GM12878 (cell line): ENCODE results near the gene SIRT7. TPM values are rescaled to one million over a fixed set of nuclear protein-coding genes. Genes with fewer than 3 reads are reported as not detected.

Experiments used
- ATAC-seq: fragments of 200-7000 bp; cut with Tn5 transposase; 3 replicates; pipeline ENCODE4 v1.9.1; 2020; ENCODE audit warnings: mild to moderate bottlenecking, moderate library complexity
- BruUV-seq: library from RNA; stranded (reverse); fragments of 400-500 nt; replicated peaks from 2 replicates; lab custom pipeline; 2021; lab: Mats Ljungman, UMichigan
- CTCF ChIA-PET: fragments of 300-600 bp; sonication (Branson Sonifier 250); formaldehyde crosslinking; extraction: SDS; loops from one replicate; lab custom pipeline; 2021; ENCODE audit warnings: inconsistent platforms; lab: Yijun Ruan, JAX
- POLR2A ChIA-PET: fragments of 350-600 bp; formaldehyde crosslinking; extraction: SDS; loops from one replicate; lab custom pipeline; 2021; ENCODE audit warnings: inconsistent platforms; lab: Charles Lee
- RAD21 ChIA-PET: fragments of 300-600 bp; sonication (Branson Sonifier 250); formaldehyde crosslinking; loops from one replicate; lab custom pipeline; 2023; ENCODE audit warnings: antibody characterized with exemption; ENCODE audit not compliant: unreplicated experiment; lab: Charles Lee
- SMC1A ChIA-PET: fragments of 300-600 bp; sonication (Branson Sonifier 250); formaldehyde crosslinking; loops from one replicate; lab custom pipeline; 2023; ENCODE audit not compliant: unreplicated experiment, uncharacterized antibody; lab: Charles Lee
- DNase-seq: peaks from one replicate; pipeline ENCODE4 v3.0.0-alpha.2; 2011; ENCODE audit warnings: low read depth, low spot score
- FAIRE-seq: peaks from 3 replicates; lab custom pipeline; 2011; peaks lifted over from hg19 to GRCh38; lab: Jason Lieb, UNC
- H2AFZ ChIP-seq: 2 replicates; pipeline ENCODE4 v1.6.0; 2011; ENCODE audit warnings: low read depth, low read length, control low read depth; ENCODE audit not compliant: control insufficient read depth
- H3K27ac ChIP-seq: 2 replicates; pipeline ENCODE4 v1.5.1; 2011; ENCODE audit warnings: control low read depth; ENCODE audit not compliant: control insufficient read depth, insufficient read depth
- H3K27me3 ChIP-seq, 2 experiments: replicated peaks in 1 of 2; 2 replicates each; pipeline versions ENCODE4 v1.6.0 to v1.6.1; 2011; ENCODE audit warnings: low read length in 1 of 2; ENCODE audit not compliant: control insufficient read depth in 2 of 2, insufficient read depth in 2 of 2
- H3K36me3 ChIP-seq, 2 experiments: 2 replicates each; pipeline ENCODE4 v1.5.1; 2011; ENCODE audit warnings: low read length in 1 of 2; ENCODE audit not compliant: control insufficient read depth in 2 of 2, insufficient read depth in 2 of 2
- H3K4me1 ChIP-seq: 2 replicates; pipeline ENCODE4 v1.6.1; 2011; ENCODE audit warnings: mild to moderate bottlenecking, low read length, moderate library complexity, mixed read lengths; ENCODE audit not compliant: control insufficient read depth, insufficient read depth
- H3K4me2 ChIP-seq: 2 replicates; pipeline ENCODE4 v1.6.0; 2011; ENCODE audit warnings: control low read depth; ENCODE audit not compliant: control insufficient read depth, insufficient read depth
- H3K4me3 ChIP-seq: fragments of 200-600 bp; sonication (generic); 2 replicates; pipeline ENCODE4 v1.5.1; 2016
- H3K79me2 ChIP-seq: 2 replicates; pipeline ENCODE4 v1.6.0; 2011; ENCODE audit warnings: low read length; ENCODE audit not compliant: control insufficient read depth, insufficient read depth
- H3K9ac ChIP-seq: 2 replicates; pipeline ENCODE4 v1.8.0; 2011; ENCODE audit warnings: low read length, control low read depth, mixed read lengths; ENCODE audit not compliant: control insufficient read depth, insufficient read depth
- H3K9me3 ChIP-seq: replicated peaks from 3 replicates; pipeline ENCODE4 v1.5.1; 2011; ENCODE audit warnings: mild to moderate bottlenecking, low read length; ENCODE audit not compliant: control insufficient read depth, insufficient read depth
- H4K20me1 ChIP-seq: 2 replicates; pipeline ENCODE4 v1.6.0; 2011; ENCODE audit not compliant: control insufficient read depth, insufficient read depth
- EGR1 ChIP-seq, 2 experiments: IDR thresholded peaks; 1 replicate in 1 of 2; 2 replicates in 1 of 2; pipeline ENCODE4 v1.6.1; 2011 to 2012; ENCODE audit warnings: low read depth in 2 of 2, low read length in 2 of 2, borderline replicate concordance in 1 of 2, mild to moderate bottlenecking in 1 of 2, moderate library complexity in 1 of 2
- HCFC1 ChIP-seq: fragments of 150-350 bp; IDR thresholded peaks from 2 replicates; pipeline ENCODE4 v1.6.1; 2014; ENCODE audit warnings: low read length
- POLR2AphosphoS2 ChIP-seq: IDR thresholded peaks from 2 replicates; pipeline ENCODE4 v1.6.1; 2011; ENCODE audit warnings: low read depth, mild to moderate bottlenecking, low read length, improper control_type of control experiment, moderate library complexity
- POLR2AphosphoS5 ChIP-seq: IDR thresholded peaks from 2 replicates; pipeline ENCODE4 v1.6.1; 2011; ENCODE audit warnings: mild to moderate bottlenecking, low read length, inconsistent platforms
- SP1 ChIP-seq: IDR thresholded peaks from one replicate; pipeline ENCODE4 v1.6.1; 2011; ENCODE audit warnings: low read depth, low read length
- TARDBP ChIP-seq: IDR thresholded peaks from 2 replicates; pipeline ENCODE4 v1.6.1; 2016; ENCODE audit warnings: borderline replicate concordance
- WGBS: methylation state at CpG from one replicate; pipeline ENCODE4 v1.1.6; 2016; ENCODE audit warnings: low lambda C conversion rate; ENCODE audit not compliant: insufficient replicate concordance, insufficient coverage; ENCODE audit errors: missing lambda C conversion rate; 5-methylcytosine and 5-hydroxymethylcytosine counted together
- in situ Hi-C: fragments of 300-500 bp; cut with MboI; formaldehyde crosslinking; loops from 9 replicates; pipeline ENCODE4 v1.14.3; 2018; ENCODE audit warnings: mixed read lengths
- intact Hi-C: fragments of 100-400 bp; cut with micrococcal nuclease; formaldehyde crosslinking; loops from one replicate; pipeline ENCODE4 v1.14.2; 2022; ENCODE audit not compliant: unreplicated experiment
- polyA plus RNA-seq, 11 experiments: library from polyadenylated mRNA; depleted of rRNA in 4 of 11; unstranded in 6 of 11; stranded (reverse) in 5 of 11; fragments of >200 nt; fragmentation: Nextera tagmentation in 4 of 11; fragmentation: Illumina TruSeq in 1 of 11; extraction: Ambion mirVana in 4 of 11; extraction: Trizol in 1 of 11; gene quantifications; 1 replicate in 1 of 11; 2 replicates in 10 of 11; pipeline versions ENCODE4 v1.2.1 to v1.2.3, GENCODE V29; 2011 to 2016; ENCODE audit warnings: inconsistent platforms in 2 of 11, missing spikeins in 2 of 11, low read depth in 1 of 11
- total RNA-seq, 4 experiments: library from RNA; depleted of rRNA in 3 of 4; stranded (reverse); fragments of >200 nt in 3 of 4; fragmentation: Illumina TruSeq in 1 of 4; extraction: Trizol in 1 of 4; gene quantifications; 2 replicates each; pipeline versions ENCODE4 v1.2.1 to v1.2.3, GENCODE V29; 2013 to 2021
- TF ChIP-seq, protein P1 (sequence below): fragments of 450-650 bp; IDR thresholded peaks from 2 replicates; pipeline ENCODE4 v1.6.1; 2017; ENCODE audit warnings: mild to moderate bottlenecking, moderate library complexity

Gene SIRT7
- total and polyA plus RNA-seq, 10 of the 15 experiments (the other 5 are each of a cell fraction or from before 2014, with no cell fraction given), result 1.2 to 56.2 (median 22.7) TPM

DNA sequence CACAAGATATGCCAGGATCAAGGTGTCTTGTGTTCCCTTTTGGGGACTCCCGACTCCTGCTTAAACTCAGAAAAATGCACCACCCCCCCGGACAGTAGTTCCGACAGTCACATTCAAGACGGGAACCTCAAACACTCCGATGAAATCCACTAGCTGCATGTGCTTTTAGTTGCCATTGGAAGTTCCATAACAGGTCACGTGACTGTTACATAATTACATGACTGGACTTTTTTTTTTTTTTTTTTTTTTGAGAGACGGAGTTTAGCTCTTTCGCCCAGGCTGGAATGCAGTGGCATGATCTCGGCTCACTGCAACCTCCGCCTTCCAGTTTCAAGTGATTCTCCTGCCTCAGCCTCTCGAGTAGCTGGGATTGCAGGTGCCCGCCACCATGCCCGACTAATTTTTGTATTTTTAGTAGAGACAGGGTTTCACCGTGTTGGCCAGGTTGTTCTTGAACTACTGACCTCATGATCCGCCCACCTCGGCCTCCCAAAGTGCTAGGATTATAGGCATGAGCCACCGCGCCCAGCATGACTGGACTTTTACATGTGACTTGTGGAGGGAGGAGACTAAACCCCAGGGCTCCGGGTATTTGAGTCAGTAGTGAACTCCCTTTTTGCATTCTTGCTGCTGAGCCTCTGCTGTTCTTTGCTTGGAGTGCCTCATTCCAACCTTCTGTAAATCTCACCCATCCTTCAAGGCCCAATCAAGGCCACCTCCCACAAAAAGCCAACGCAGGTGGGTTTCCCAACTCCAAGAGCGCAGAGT, 1.6 kb downstream of the SIRT7 start:
- no peak for ATAC-seq
- Histone ChIP-seq H3K4me1 (peaks cover 6% of the 10 kb centered on the region), H3K4me2 (peak overlapping the region; percentile 88), H3K9me3 (no peaks in the 10 kb centered on the region), H3K27ac (no peak overlapping the region), H3K27me3 (no peaks in the 10 kb centered on the region), H3K9ac (peak overlapping the region; percentile 83), H3K79me2 (peaks cover 24% of the 10 kb centered on the region), H4K20me1 (no peaks in the 10 kb centered on the region), H3K4me3 (peak overlapping the region; percentile 96), H2AFZ (no peak overlapping the region), H3K36me3 (peaks cover 14 to 30% of the 10 kb centered on the region in 2 experiments)
- DNase-seq, result no peak
- in situ Hi-C loops, result no loop called here
- RAD21 ChIA-PET, result interaction anchor here (1.4 to 1.6 kb wide), 2 partner anchors 44 to 47 kb away, joined by 4 to 8 read pairs; no protein-coding TSS in a partner anchor
- 78% methylated on average over 21 of the region's 21 CpGs for WGBS
- no TSS peak for BruUV-seq
- intact Hi-C loops, result no loop called here
- CTCF ChIA-PET, result interaction anchor here (1.0 to 2.0 kb wide), 6 partner anchors 9 to 105 kb away, joined by 3 to 6 read pairs (median 4); partner anchors contain the start of gene MAFG
- no peak for FAIRE-seq
- TF ChIP-seq EGR1 (IDR thresholded peaks at IDR 0.05; ENCODE audit: borderline replicate concordance in 1 of 2, low read depth in 2 of 2, low read length in 2 of 2), result no peak
- SMC1A ChIA-PET, result interaction anchor here (0.9 to 1.3 kb wide), 2 partner anchors 11 to 20 kb away, joined by 4 to 6 read pairs; partner anchors contain the start of gene MAFG
- POLR2A ChIA-PET, result interaction anchor here (0.6 to 1.6 kb wide), 9 partner anchors 10 to 376 kb away, joined by 3 to 8 read pairs (median 5); partner anchors contain the start of gene MAFG

DNA sequence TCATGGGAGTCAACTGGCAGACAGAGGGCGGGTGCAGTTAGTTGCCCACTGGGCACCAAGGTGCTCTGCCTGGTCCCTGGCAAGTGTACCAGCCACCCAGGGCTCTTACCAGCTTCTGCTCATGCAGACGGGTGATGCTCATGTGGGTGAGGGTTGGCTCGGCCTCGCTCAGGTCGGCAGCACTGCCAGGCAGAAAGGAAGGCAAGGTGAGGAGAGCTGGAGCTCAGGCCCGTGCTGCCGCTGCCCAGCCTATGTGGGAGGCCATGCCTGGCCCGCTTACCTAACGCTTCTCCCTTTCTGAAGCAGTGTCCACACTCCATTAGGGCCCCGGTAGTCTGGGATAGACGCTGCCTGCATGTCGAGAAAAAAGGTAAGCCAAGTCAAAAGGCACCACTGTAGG, 2.6 kb downstream of the SIRT7 start:
- Histone ChIP-seq H3K4me1 (peaks cover 6% of the 10 kb centered on the region), H3K4me3 (no peak overlapping the region), H3K27me3 (no peaks in the 10 kb centered on the region), H3K27ac (no peak overlapping the region), H3K9ac (no peak overlapping the region), H3K36me3 (peaks cover 14 to 29% of the 10 kb centered on the region in 2 experiments), H4K20me1 (no peaks in the 10 kb centered on the region), H2AFZ (no peak overlapping the region), H3K9me3 (no peaks in the 10 kb centered on the region), H3K4me2 (no peak overlapping the region), H3K79me2 (peaks cover 29% of the 10 kb centered on the region)
- intact Hi-C loops (no loop called here), in situ Hi-C loops (no loop called here)
- RAD21 ChIA-PET, result no interaction called here
- TF ChIP-seq, protein P1, sequence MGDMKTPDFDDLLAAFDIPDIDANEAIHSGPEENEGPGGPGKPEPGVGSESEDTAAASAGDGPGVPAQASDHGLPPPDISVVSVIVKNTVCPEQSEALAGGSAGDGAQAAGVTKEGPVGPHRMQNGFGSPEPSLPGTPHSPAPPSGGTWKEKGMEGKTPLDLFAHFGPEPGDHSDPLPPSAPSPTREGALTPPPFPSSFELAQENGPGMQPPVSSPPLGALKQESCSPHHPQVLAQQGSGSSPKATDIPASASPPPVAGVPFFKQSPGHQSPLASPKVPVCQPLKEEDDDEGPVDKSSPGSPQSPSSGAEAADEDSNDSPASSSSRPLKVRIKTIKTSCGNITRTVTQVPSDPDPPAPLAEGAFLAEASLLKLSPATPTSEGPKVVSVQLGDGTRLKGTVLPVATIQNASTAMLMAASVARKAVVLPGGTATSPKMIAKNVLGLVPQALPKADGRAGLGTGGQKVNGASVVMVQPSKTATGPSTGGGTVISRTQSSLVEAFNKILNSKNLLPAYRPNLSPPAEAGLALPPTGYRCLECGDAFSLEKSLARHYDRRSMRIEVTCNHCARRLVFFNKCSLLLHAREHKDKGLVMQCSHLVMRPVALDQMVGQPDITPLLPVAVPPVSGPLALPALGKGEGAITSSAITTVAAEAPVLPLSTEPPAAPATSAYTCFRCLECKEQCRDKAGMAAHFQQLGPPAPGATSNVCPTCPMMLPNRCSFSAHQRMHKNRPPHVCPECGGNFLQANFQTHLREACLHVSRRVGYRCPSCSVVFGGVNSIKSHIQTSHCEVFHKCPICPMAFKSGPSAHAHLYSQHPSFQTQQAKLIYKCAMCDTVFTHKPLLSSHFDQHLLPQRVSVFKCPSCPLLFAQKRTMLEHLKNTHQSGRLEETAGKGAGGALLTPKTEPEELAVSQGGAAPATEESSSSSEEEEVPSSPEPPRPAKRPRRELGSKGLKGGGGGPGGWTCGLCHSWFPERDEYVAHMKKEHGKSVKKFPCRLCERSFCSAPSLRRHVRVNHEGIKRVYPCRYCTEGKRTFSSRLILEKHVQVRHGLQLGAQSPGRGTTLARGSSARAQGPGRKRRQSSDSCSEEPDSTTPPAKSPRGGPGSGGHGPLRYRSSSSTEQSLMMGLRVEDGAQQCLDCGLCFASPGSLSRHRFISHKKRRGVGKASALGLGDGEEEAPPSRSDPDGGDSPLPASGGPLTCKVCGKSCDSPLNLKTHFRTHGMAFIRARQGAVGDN, result no peak
- TF ChIP-seq POLR2AphosphoS2 (no peak), HCFC1 (no peak), TARDBP (no peak), POLR2AphosphoS5 (0 out of 2 replicates have a peak, but pooled peaks have one; percentile 13), SP1 (no peak)
- ATAC-seq (no peak), DNase-seq (no peak), FAIRE-seq (no peak)
- CTCF ChIA-PET, result no interaction called here
- no TSS peak for BruUV-seq
- POLR2A ChIA-PET, result no interaction called here
- WGBS, result 92% methylated on average over 12 of the region's 12 CpGs
- SMC1A ChIA-PET, result no interaction called here
